T-helper 1 cell treated with Interleukin-12 subunit alpha and Interleukin-12 subunit beta and Interleukin-4 antibody, amounts not matched to agents 30 ng/mL and 1 ng/mL, for 36 hours (primary cell): ENCODE measurements around the gene PCDH9. TPM values are rescaled to one million over a fixed set of nuclear protein-coding genes. Genes with fewer than 3 reads are reported as not detected.

Source experiments
- intact Hi-C: fragments of 100-400 bp; cut with micrococcal nuclease; formaldehyde crosslinking; loops from one replicate; pipeline ENCODE4 v1.15.1; 2024
- total RNA-seq: library from RNA; stranded (reverse); gene quantifications from 2 replicates; pipeline ENCODE4 v1.2.3, GENCODE V29; 2022

PCDH9 gene
- total RNA-seq, 1 donor from 2014 or later, result 0.10 TPM

GRCh38 chr13:66849706-66850105 is 380.4 kb downstream of the PCDH9 start:
- intact Hi-C loops, result no loop called here

DNA sequence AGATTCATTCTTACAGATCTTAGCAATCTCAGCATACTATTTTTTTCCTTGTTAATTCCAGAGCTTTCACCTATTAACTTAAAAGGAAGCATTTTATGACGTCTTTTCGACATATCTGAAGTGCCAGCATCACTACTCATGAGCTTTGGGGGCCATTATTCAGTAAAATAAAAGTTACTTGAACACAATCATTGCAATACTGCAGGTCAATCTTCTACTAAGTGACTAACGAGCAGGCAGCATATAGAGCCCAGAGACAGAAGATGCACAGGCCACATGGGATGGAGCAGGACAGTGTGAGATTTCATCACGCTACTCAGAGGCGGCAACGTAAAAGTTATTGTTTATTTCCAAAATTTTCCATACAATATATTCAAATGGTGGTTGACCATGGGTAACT is 382.6 kb downstream of the PCDH9 start:
- intact Hi-C loops, result no loop called here

GRCh38 chr13:66845393-66845792 is 384.7 kb downstream of the PCDH9 start:
- intact Hi-C loops, result no loop called here

GRCh38 chr13:66844933-66845332 is 385.2 kb downstream of the PCDH9 start:
- intact Hi-C loops, result no loop called here

- intact Hi-C loops, result no loop called here
Observed at GRCh38 chr13:66842766-66843165, 387.4 kb downstream of the PCDH9 start.

- intact Hi-C loops, result no loop called here
Observed at GRCh38 chr13:66840621-66841020, 389.5 kb downstream of the PCDH9 start.

DNA sequence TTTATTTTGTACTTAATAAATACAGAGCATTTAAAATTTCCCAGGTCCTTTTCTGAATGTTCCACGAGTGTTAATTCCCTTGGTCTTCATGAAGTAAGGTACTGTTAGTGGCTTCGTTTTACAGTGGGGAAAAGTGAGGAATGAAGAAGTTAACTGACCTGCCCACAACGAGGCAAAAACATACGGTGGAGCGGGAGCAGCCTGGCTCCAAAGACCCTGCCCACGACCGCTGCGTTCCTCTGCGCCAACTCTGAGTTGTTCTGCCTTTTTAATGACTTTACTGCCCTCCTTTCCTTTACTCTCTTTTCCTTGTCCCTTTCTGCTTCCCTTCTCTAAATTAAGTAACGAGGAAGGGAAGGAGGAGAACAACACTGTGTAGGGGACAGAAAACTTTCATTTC is 392.9 kb downstream of the PCDH9 start:
- intact Hi-C loops, result no loop called here

DNA sequence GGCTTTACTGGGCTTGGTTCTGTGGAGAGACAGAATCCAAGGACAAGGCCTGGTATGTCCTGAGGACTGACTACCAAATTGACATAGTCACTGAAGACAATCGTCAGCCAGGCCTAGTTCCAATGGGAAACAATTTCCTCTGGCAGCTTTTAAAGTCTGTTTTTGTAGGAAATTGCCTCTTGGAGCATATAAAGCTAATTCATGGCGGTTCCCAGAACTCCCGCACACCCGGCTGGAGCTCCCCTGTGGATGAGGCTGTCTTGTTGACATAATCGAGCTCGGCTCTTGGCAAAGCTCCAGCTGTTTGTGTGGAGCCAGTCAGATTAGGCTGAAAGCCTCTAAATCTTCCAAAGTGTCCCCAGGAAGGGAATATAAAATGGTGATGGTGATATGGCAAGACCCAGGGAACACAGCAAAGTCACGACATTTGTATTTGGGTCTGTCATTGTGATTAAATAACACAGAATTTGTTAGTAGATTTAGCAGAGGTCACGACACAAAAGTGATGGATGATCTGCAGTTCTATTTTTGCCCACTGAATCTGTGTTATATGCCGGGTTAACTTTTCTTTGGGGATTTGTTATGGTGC is 395.0 kb downstream of the PCDH9 start:
- intact Hi-C loops, result no loop called here

- intact Hi-C loops, result no loop called here
Observed at GRCh38 chr13:66830940-66831716, 399.0 kb downstream of the PCDH9 start.

DNA sequence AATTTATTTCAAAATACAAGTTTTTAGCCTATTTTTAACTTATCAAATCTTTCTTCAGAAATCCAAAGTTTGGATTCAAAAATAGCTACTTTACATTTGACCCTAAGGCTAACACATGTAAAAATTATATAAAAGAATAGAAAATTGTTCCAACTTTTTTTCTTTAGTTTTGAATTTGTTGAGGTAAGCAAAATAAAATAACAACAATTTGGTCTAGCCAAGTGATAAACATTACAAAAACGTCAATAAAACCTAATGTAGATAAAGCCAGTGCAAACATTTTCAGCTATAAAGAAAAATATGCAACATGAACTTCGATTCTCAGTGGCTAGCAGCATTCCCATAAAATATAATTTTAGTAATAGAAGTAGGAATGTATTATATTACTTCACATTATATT is 400.3 kb downstream of the PCDH9 start:
- intact Hi-C loops, result no loop called here

GRCh38 chr13:66826398-66826797 is 403.7 kb downstream of the PCDH9 start:
- intact Hi-C loops, result no loop called here

DNA sequence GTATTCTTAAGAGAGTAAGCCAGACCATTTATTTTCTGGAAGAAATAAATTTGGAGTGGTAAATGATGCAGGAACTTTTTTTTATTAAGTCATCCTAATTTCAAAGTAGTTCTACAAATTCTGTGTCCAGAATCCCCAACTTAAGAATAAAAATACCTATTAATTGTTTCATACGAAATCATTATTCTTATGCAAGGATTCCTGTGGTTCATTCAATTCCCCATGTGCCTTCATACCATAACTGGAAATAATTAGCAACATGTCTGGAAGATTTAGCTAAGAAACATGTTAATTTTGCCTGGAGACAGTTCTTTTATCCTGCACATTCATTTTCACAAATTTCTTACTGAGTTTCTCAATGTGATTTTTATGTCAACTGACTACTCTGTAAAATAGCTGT is 408.6 kb downstream of the PCDH9 start:
- intact Hi-C loops, result no loop called here

- intact Hi-C loops, result no loop called here
Observed at GRCh38 chr13:66811455-66811854, 418.7 kb downstream of the PCDH9 start.

- intact Hi-C loops, result no loop called here
Observed at GRCh38 chr13:66809485-66809884, 420.7 kb downstream of the PCDH9 start.

DNA sequence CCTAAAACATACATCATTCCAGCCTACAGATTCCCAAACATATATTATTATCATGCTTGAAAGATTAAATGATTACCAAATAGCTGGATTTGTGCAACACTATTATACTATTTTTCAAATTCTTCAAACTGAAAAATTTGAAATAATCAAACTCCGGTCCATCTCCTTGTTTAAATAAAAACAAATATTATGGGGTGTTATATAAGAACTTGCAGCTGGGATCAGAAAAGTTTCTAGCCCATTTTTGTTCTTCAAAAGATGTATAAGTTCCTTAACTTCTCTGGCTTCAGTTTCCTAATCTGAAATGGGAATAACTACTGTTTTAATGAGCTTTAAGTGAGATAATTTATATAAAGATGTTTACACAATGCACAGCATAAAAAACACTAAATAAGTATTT is 422.9 kb downstream of the PCDH9 start:
- intact Hi-C loops, result no loop called here

GRCh38 chr13:66805657-66806056 is 424.5 kb downstream of the PCDH9 start:
- intact Hi-C loops, result no loop called here

DNA sequence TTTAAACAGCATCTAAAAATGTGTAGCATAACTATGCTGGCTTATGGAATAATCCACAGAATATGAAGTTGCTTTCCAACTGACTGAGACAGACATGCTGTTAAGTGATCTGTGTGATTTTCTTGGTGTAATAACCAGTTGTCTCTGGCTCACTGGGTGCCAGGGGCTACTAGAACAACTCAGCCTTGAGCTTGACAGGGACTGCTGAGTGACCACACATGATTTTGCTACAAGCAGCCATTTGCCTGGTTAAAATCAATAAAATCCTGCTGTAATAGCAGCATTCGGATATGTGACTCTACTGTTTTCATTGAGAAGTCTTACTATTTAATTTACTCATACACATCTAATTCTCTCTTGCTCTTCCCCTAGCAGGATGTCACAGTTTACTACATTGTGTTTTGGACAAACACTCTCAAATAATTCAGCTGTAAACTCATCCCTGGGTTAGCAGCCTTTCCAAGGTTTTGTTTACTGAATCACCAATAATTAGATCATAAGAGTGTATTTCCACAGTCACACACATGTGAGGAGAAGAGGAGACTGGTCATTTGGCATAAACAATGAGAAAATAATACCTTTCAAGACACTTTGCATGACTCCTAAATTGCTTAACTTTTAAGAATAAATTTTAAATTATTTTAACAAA is 426.2 kb downstream of the PCDH9 start:
- intact Hi-C loops, result no loop called here

DNA sequence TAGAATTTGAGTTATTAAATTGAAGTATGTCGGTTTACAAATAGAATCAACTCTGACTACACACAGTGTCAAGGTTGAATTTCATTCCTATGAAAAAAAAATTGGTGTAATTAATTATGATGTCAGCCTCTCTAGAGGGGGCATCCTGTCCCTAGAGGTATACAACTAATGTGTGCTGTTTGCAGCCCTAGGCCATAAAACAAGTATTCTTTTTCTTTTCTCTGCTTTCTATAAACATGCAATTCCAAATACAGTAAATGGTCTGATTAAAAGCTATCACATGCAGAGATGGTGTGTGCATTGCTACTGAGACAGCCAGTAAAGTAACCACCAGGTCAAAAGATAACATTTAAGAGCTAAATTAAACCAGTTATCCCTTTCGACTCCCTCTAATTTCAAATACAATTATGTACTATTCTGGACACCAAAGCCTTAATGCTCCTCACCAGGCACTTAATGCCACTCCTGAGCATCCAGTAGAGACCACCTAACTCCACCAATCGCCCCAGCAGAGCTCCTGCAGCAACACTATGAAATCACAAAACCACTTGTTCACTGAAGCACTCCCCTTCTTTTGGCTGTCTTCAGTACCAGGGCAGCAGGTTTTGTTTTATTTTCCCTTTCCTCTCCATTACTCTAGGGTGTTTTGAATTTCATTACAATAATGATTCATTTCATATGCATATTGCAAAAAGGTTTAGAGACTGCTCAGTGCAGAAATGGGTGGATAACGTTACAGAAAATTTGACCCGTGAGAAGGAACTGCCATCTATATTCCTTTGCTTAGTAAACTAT is 426.9 kb downstream of the PCDH9 start:
- intact Hi-C loops, result no loop called here

GRCh38 chr13:66795636-66796035 is 434.5 kb downstream of the PCDH9 start:
- intact Hi-C loops, result no loop called here

DNA sequence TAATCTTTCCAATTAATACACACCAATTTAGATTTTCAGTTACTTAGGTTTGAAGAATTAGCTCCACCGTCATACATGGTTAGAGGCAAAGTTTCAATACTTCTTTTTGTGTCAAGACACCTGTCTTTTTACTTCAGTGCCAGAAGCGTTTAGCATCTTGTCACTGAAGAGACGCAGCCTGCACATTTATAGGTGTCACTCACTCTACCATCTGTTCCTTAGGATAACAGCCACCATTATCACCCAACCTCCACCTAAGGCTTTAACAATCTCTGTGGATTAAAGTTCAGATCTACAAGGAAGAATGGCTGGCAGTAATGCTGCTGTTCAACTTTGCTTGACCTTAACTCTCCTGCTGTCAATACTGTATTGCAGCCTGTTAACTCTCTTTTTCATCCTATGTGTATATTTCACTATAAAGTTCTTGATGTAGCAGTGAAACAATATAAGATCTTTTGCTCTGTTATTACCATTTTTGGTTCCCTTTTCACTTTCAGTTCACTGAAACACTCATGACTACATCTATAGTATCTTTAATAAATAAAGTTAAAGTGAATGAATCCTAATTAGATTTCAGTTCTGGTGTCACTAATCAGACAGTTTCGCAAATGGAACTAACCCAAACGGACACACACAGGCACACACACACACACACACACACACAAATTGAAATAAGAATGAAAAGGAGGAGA is 435.6 kb downstream of the PCDH9 start:
- intact Hi-C loops, result no loop called here

DNA sequence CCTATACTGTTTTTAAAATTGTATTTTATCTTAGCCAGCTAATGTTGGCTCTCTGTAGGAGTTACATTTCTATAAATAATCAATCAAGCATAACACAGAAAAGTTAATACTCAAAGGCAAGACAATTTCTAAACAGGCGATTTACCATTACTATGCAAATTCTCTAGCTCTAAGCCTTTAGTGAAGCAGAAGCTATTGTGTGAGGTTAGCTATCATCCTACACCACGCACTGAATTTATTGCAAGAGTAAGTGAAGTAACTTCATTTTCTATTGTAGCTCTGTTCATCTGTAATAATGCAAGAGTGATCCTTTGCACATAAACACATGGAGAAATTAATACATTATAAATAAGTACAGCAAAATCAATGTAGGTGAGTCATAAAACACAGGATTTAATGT is 439.3 kb downstream of the PCDH9 start:
- intact Hi-C loops, result no loop called here
